NCI-H1694 (cell line): ENCODE measurements around the gene CCDC87.
"Not testable (repeated sequence)": the region's sequence is repeated elsewhere in the genome, so short reads cannot be mapped to it uniquely, and the experiment has no call there.

Experiments
- DNase-seq: peaks from one replicate; lab custom pipeline; 2025; lab: John Stamatoyannopoulos, UW

CCDC87 gene

DNA sequence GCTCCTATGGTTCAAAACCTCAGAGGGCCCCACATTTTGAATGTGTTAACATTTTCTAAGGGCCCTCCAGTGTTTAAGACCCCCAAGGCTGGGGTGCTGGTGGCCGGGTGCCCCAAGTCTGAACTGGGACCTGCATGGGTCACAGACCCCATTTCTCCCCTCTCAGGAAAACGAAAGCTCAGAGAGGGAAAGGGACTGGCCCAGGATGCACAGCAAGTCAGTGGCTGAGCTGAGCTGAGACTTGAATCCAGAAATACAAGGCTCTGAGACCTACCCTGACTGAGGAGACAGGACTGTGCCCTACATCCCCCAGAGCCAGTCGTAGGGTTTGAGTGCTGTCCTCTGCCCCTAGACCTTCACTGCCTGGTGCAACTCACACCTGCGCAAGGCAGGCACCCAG, 42.0 kb downstream of the CCDC87 start:
- no peak for DNase-seq

DNA sequence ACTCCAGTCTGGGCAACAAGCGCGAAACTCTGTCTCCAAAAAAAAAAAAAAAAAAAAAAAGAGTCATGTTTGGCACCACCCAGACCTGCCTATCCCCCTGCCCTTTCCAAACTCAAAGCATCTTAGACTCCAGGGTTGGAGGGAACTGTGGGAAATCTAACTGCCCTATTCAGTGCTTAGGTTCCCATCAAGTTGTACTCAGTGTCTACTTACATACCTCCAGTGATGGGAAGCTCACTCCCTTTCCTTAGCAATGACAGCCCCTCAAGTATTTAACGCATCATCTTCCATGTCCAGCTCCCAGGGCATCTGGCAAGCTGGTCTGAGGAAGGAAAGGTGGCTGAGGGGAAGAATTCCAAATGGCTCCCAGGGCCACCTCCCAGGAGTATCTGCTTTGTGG, 43.2 kb downstream of the CCDC87 start:
- no peak for DNase-seq

GRCh38 chr11:66548774-66549630, 43.9 kb downstream of the CCDC87 start:
- DNase-seq = no peak

DNA sequence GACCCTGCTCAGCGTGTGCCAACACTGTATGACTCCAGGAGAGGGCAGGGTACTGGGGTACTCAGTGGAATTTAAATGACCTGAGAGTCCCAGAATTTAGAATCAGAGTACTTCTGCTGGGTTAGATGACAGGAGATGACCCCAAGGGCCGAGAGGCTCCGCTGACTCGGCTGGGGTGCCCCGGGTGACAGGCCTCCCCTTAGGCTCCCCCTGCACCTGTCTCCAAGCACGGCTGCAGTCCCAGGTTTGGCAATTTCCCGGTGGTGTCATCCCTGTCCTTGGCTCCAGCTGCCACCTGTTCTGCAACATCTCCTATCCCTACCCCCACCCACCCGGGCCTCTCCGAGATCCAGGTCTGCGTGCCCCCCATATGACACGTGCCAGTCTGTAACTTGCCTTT, 44.8 kb downstream of the CCDC87 start:
- DNase-seq = peak; percentile 21

- no peak for DNase-seq
Observed at GRCh38 chr11:66547662-66548009, 45.2 kb downstream of the CCDC87 start.

GRCh38 chr11:66546966-66547661, 45.7 kb downstream of the CCDC87 start:
- DNase-seq = no peak

- DNase-seq = no peak
Observed at GRCh38 chr11:66546368-66546965, 46.4 kb downstream of the CCDC87 start, which contains the start of gene ACTN3. Gene ACTN3, plus strand, starts transcription at chr11:66546903. Its CDS starts 35 bp downstream, at chr11:66546938.

GRCh38 chr11:66545701-66546367, 47.0 kb downstream of the CCDC87 start, which contains the start of gene ZDHHC24:
Gene ZDHHC24, minus strand, starts transcription at chr11:66546048. Its CDS starts 45 bp downstream, at chr11:66546003.
- peak; percentile 55 for DNase-seq

GRCh38 chr11:66544952-66545351, 47.9 kb downstream of the CCDC87 start:
- not testable (repeated sequence) for DNase-seq

GRCh38 chr11:66543263-66544107, 49.4 kb downstream of the CCDC87 start:
- no peak for DNase-seq

DNA sequence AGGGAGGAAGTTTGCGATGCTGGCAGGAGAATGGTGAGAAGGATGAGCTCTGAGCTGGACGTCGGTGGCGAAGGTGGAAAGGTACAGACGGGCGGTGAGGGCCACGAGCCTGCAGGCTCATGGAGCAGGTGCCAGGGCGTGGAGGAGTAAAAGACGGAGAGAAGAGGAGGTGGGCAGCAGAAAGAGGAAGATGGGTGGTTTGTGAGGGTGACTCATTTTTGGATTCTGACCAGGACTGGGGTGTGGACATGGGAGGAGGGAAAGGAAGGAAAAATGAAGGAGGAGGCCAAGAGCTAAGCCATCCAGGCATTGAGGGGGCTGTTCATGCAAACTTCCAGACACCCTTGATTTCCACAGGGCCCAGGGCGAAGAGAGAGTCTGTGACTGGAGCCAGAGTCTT, 50.5 kb downstream of the CCDC87 start:
- no peak for DNase-seq

DNA sequence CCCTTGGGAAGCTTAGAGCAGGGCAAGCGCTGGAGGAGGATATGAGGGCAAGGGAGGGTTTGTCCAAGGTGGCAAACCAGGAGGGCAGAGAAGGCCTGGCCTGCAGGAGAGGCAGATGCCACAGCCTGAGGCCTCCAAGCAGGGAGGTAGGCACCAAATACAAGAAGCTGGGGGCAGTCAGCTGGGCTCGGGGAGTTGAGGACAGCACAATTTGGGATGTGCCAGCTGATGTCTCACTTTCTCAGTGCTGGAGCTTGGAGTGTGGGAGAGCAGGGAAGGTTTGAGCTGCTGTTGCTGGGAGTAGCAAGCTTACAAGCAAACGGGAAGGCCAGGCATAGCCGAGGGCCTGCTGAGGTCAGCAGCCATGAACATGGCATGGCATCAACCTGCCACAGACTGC, 51.0 kb downstream of the CCDC87 start:
- DNase-seq = no peak

- DNase-seq = not testable (repeated sequence)
Observed at GRCh38 chr11:66540598-66540997, 52.3 kb downstream of the CCDC87 start.
